ENCODE measurements around the gene CARD11.
"Not testable (repeated sequence)": the region's sequence is repeated elsewhere in the genome, so short reads cannot be mapped to it uniquely, and the experiment has no call there.

CARD11 gene

GRCh38 chr7:3025616-3026015, 18.1 kb downstream of the CARD11 start:
- Histone ChIP-seq H3K27me3 (ENCODE audit: insufficient read depth, poor library complexity, severe bottlenecking) (no peaks in the 10 kb centered on the region), H3K4me3 (replicated peaks; ENCODE audit: insufficient read depth, low read length) (no peak overlapping the region), H3K27ac (replicated peaks) (no peak overlapping the region)
- no peak for DNase-seq (ENCODE audit: low read depth in 1 of 2, low spot score in 1 of 2)
- TF ChIP-seq SPI1 (IDR thresholded peaks at IDR 0.05; ENCODE audit: borderline replicate concordance, low read depth) (no peak), POLR2AphosphoS5 (IDR thresholded peaks at IDR 0.05; ENCODE audit: low read depth) (no peak), REST (IDR thresholded peaks at IDR 0.05; ENCODE audit: insufficient replicate concordance, low read depth) (no peak), GABPA (IDR thresholded peaks at IDR 0.05; ENCODE audit: low read depth) (no peak), CTCF (IDR thresholded peaks at IDR 0.05; ENCODE audit: insufficient read depth, low read length) (no peak)

- no peak for DNase-seq (ENCODE audit: low read depth in 1 of 2, low spot score in 1 of 2)
- Histone ChIP-seq H3K27ac (replicated peaks) (no peak overlapping the region), H3K4me3 (replicated peaks; ENCODE audit: insufficient read depth, low read length) (no peak overlapping the region), H3K27me3 (ENCODE audit: insufficient read depth, poor library complexity, severe bottlenecking) (no peaks in the 10 kb centered on the region)
- TF ChIP-seq POLR2AphosphoS5 (IDR thresholded peaks at IDR 0.05; ENCODE audit: low read depth) (no peak), CTCF (IDR thresholded peaks at IDR 0.05; ENCODE audit: insufficient read depth, low read length) (no peak), SPI1 (IDR thresholded peaks at IDR 0.05; ENCODE audit: borderline replicate concordance, low read depth) (no peak), GABPA (IDR thresholded peaks at IDR 0.05; ENCODE audit: low read depth) (no peak), REST (IDR thresholded peaks at IDR 0.05; ENCODE audit: insufficient replicate concordance, low read depth) (no peak)
Observed at GRCh38 chr7:3021825-3022224, 21.8 kb downstream of the CARD11 start.

GRCh38 chr7:3021224-3021623, 22.4 kb downstream of the CARD11 start:
- H3K4me3 ChIP-seq (replicated peaks; ENCODE audit: insufficient read depth, low read length); DNase-seq (ENCODE audit: low read depth in 1 of 2, low spot score in 1 of 2); H3K27ac ChIP-seq (replicated peaks): not testable (repeated sequence)

GRCh38 chr7:3020416-3020815, 23.3 kb downstream of the CARD11 start:
- Histone ChIP-seq H3K27ac (replicated peaks) (no peak overlapping the region), H3K4me3 (replicated peaks; ENCODE audit: insufficient read depth, low read length) (no peak overlapping the region), H3K27me3 (ENCODE audit: insufficient read depth, poor library complexity, severe bottlenecking) (no peaks in the 10 kb centered on the region)
- TF ChIP-seq GABPA (IDR thresholded peaks at IDR 0.05; ENCODE audit: low read depth) (no peak), REST (IDR thresholded peaks at IDR 0.05; ENCODE audit: insufficient replicate concordance, low read depth) (no peak), CTCF (IDR thresholded peaks at IDR 0.05; ENCODE audit: insufficient read depth, low read length) (no peak), POLR2AphosphoS5 (IDR thresholded peaks at IDR 0.05; ENCODE audit: low read depth) (no peak), SPI1 (IDR thresholded peaks at IDR 0.05; ENCODE audit: borderline replicate concordance, low read depth) (no peak)
- DNase-seq (ENCODE audit: low read depth in 1 of 2, low spot score in 1 of 2): no peak

More at GRCh38 chr7:3021224-3021623, 22.4 kb downstream of the CARD11 start:
- H3K27me3 ChIP-seq (ENCODE audit: insufficient read depth, poor library complexity, severe bottlenecking): not testable (repeated sequence)

Data from HL-60 (cell line).